Measurements from ENCODE around the gene EYA4. TPM values are rescaled to one million over a fixed set of nuclear protein-coding genes. Genes with fewer than 3 reads are reported as not detected.

Gene EYA4
- total RNA-seq, 2 experiments from 2014 or later = not detected

GRCh38 chr6:133399426-133399825 lies 158.3 kb downstream of the EYA4 start:
- no peaks in the 10 kb centered on the region for H3K36me3 ChIP-seq (ENCODE audit: insufficient read depth, low read length)
- Mint-ChIP-seq H3K27me3 (no peaks in the 10 kb centered on the region), H3K4me1 (ENCODE audit: low read depth) (no peaks in the 10 kb centered on the region), H3K9me3 (no peaks in the 10 kb centered on the region), H3K27ac (no peak overlapping the region), H3K4me3 (no peak overlapping the region), H3K36me3 (ENCODE audit: low read depth) (no peaks in the 10 kb centered on the region)
- intact Hi-C loops (cut with DNase I, micrococcal nuclease) = no loop called here
- DNase-seq = no peak
- POLR2A ChIA-PET = no interaction called here
- CTCF ChIA-PET = no interaction called here
- no peaks in the 10 kb centered on the region for H3K27me3 ChIP-seq (ENCODE audit: control insufficient read depth in 1 of 2, insufficient read depth in 2 of 2, low read length in 2 of 2)
- H3K4me1 ChIP-seq (ENCODE audit: insufficient read depth, low read length) = no peaks in the 10 kb centered on the region
- no peak overlapping the region for H3K4me3 ChIP-seq (ENCODE audit: low read length)
- no peak for ATAC-seq (ENCODE audit: poor library complexity)
- no peaks in the 10 kb centered on the region for H3K9me3 ChIP-seq (ENCODE audit: control insufficient read depth in 1 of 2, insufficient read depth in 1 of 2, low read length in 2 of 2)
- H3K27ac ChIP-seq (ENCODE audit: low read depth in 1 of 2, low read length in 2 of 2) = no peak overlapping the region
- no peak for TF ChIP-seq CTCF (IDR thresholded peaks at IDR 0.05)

GRCh38 chr6:133404151-133404550 lies 163.0 kb downstream of the EYA4 start:
- TF ChIP-seq CTCF (IDR thresholded peaks at IDR 0.05) = no peak

GRCh38 chr6:133404728-133405127 lies 163.6 kb downstream of the EYA4 start:
- no peak for TF ChIP-seq CTCF (IDR thresholded peaks at IDR 0.05)
- POLR2A ChIA-PET = no interaction called here
- Histone ChIP-seq H3K27me3 (ENCODE audit: control insufficient read depth in 1 of 2, insufficient read depth in 2 of 2, low read length in 2 of 2) (no peaks in the 10 kb centered on the region), H3K9me3 (ENCODE audit: control insufficient read depth in 1 of 2, insufficient read depth in 1 of 2, low read length in 2 of 2) (no peaks in the 10 kb centered on the region), H3K4me3 (ENCODE audit: low read length) (no peak overlapping the region), H3K36me3 (ENCODE audit: insufficient read depth, low read length) (no peaks in the 10 kb centered on the region), H3K27ac (ENCODE audit: low read depth in 1 of 2, low read length in 2 of 2) (no peak overlapping the region), H3K4me1 (ENCODE audit: insufficient read depth, low read length) (no peaks in the 10 kb centered on the region)
- no peaks in the 10 kb centered on the region for H3K36me3 Mint-ChIP-seq (ENCODE audit: low read depth)
- CTCF ChIA-PET = no interaction called here
- no peak overlapping the region for H3K4me3 Mint-ChIP-seq
- H3K4me1 Mint-ChIP-seq (ENCODE audit: low read depth) = no peaks in the 10 kb centered on the region
- ATAC-seq (ENCODE audit: poor library complexity) = no peak
- H3K27ac Mint-ChIP-seq = no peak overlapping the region
- no peak for DNase-seq
- H3K27me3 Mint-ChIP-seq = no peaks in the 10 kb centered on the region
- H3K9me3 Mint-ChIP-seq = no peaks in the 10 kb centered on the region
- intact Hi-C loops (cut with DNase I, micrococcal nuclease) = no loop called here

More at GRCh38 chr6:133404151-133404550, 163.0 kb downstream of the EYA4 start:
- intact Hi-C loops (cut with DNase I, micrococcal nuclease) = no loop called here
- Histone ChIP-seq H3K4me1 (ENCODE audit: insufficient read depth, low read length) (no peaks in the 10 kb centered on the region), H3K9me3 (ENCODE audit: control insufficient read depth in 1 of 2, insufficient read depth in 1 of 2, low read length in 2 of 2) (no peaks in the 10 kb centered on the region), H3K27ac (ENCODE audit: low read depth in 1 of 2, low read length in 2 of 2) (no peak overlapping the region), H3K36me3 (ENCODE audit: insufficient read depth, low read length) (no peaks in the 10 kb centered on the region), H3K27me3 (ENCODE audit: control insufficient read depth in 1 of 2, insufficient read depth in 2 of 2, low read length in 2 of 2) (no peaks in the 10 kb centered on the region), H3K4me3 (ENCODE audit: low read length) (no peak overlapping the region)
- ATAC-seq (ENCODE audit: poor library complexity) (no peak), DNase-seq (no peak)
- CTCF ChIA-PET = no interaction called here
- Mint-ChIP-seq H3K9me3 (no peaks in the 10 kb centered on the region), H3K27me3 (no peaks in the 10 kb centered on the region), H3K36me3 (ENCODE audit: low read depth) (no peaks in the 10 kb centered on the region), H3K4me3 (no peak overlapping the region), H3K27ac (no peak overlapping the region), H3K4me1 (ENCODE audit: low read depth) (no peaks in the 10 kb centered on the region)
- POLR2A ChIA-PET = no interaction called here
